Uterus (tissue), 2 donors: ENCODE measurements around the gene PTPRN2.

Experiments used
- CTCF ChIP-seq, 4 experiments: fragments of 200-600 bp in 2 of 4; fragments of 450-650 bp in 2 of 4; sonication (generic) in 2 of 4; IDR thresholded peaks; one replicate each; pipeline ENCODE4 v1.5.1; 2016 to 2019; ENCODE audit warnings: antibody characterized with exemption in 4 of 4, mild to moderate bottlenecking in 2 of 4, moderate library complexity in 1 of 4
- POLR2A ChIP-seq, 2 donors: fragments of 450-650 bp; IDR thresholded peaks; one replicate each; pipeline ENCODE4 v1.6.1; 2016; ENCODE audit warnings: antibody characterized with exemption in 2 of 2, mild to moderate bottlenecking in 1 of 2, moderate library complexity in 1 of 2

- TF ChIP-seq CTCF (IDR thresholded peaks at IDR 0.05) (no peak), POLR2A (IDR thresholded peaks at IDR 0.05) (no peak)
These were observed 978.1 kb downstream of the PTPRN2 start for GRCh38 chr7:157609516-157609915.
